GM06990 (cell line): Measurements from ENCODE around the gene FIP1L1.

Source experiments
- DNase-seq: peaks from one replicate; pipeline ENCODE4 v3.0.0-alpha.2; 2011; ENCODE audit not compliant: insufficient read length; ENCODE audit errors: extremely low read depth
- H3K27me3 ChIP-seq: replicated peaks from 2 replicates; pipeline ENCODE4 v1.6.0; 2011; ENCODE audit warnings: low read length; ENCODE audit not compliant: control insufficient read depth, insufficient read depth
- H3K36me3 ChIP-seq: 2 replicates; pipeline ENCODE4 v1.5.1; 2011; ENCODE audit warnings: low read length; ENCODE audit not compliant: control insufficient read depth, insufficient read depth
- H3K4me3 ChIP-seq: replicated peaks from 2 replicates; pipeline ENCODE4 v1.5.1; 2011; ENCODE audit warnings: low read depth, mild to moderate bottlenecking, control low read depth, low read length
- TF ChIP-seq, protein P1 (sequence below): IDR thresholded peaks from 2 replicates; pipeline ENCODE4 v1.5.1; 2011; ENCODE audit warnings: low read length, control low read depth, mild to moderate bottlenecking, inconsistent platforms; ENCODE audit not compliant: insufficient read depth, poor library complexity, severe bottlenecking

FIP1L1 gene

DNA sequence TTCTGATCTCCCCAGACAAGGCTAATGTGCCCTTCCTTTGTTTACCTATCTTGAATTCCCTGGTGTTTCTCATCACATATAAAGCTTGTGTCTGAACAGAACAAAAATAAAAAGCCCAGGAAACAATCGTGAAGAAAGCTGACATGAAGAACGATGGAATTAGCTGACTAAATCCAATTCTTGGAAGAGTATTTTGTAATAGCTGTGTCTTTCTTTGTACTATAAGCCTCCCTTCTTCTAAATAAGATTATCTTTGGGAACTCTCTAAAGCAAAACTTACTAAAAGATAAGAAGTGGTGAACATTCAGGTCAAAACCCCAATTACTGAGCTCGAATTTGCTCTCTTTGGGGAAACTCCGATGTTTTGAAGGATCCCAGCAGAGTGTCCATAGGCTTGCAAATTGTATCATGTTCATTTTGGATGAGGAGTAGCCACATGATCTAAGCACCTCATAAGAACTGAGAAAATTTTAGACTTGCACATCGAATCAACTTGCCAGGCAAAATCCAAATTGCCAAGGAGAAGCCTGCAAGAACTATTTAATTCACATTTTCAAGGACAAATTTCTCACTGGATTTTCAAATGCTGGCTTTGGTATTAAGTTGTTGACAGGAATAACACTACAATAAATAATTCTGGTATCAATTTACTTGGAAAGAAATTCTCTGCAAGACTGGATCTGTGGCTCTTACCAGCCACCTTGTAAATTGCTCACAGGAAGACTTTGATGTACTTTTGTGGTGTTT is 107.6 kb downstream of the FIP1L1 start:
- no peak overlapping the region for H3K4me3 ChIP-seq
- DNase-seq: no peak
- TF ChIP-seq, protein P1, sequence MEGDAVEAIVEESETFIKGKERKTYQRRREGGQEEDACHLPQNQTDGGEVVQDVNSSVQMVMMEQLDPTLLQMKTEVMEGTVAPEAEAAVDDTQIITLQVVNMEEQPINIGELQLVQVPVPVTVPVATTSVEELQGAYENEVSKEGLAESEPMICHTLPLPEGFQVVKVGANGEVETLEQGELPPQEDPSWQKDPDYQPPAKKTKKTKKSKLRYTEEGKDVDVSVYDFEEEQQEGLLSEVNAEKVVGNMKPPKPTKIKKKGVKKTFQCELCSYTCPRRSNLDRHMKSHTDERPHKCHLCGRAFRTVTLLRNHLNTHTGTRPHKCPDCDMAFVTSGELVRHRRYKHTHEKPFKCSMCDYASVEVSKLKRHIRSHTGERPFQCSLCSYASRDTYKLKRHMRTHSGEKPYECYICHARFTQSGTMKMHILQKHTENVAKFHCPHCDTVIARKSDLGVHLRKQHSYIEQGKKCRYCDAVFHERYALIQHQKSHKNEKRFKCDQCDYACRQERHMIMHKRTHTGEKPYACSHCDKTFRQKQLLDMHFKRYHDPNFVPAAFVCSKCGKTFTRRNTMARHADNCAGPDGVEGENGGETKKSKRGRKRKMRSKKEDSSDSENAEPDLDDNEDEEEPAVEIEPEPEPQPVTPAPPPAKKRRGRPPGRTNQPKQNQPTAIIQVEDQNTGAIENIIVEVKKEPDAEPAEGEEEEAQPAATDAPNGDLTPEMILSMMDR: no peak
- no peaks in the 10 kb centered on the region; the same call in 1 of the 2 replicates for H3K27me3 ChIP-seq
- no peaks in the 10 kb centered on the region for H3K36me3 ChIP-seq

DNA sequence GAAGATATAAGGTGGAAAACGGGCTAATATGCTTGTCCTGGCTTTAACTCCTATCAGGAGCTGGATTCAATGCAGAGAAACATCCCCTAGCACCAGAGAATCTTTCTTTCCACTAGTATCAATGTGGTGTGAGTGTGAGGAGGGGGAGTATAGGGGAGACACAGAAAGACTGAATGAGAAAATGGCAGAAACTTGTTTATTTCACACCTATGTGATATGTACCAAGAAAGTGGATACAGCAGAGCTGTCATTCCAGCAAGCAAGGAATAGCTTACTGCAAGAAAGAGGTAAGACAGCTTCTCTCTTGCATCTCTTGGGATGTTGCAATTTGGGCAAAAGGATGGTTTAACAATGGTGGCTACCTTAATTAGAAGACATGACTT is 108.2 kb downstream of the FIP1L1 start:
- Histone ChIP-seq H3K4me3 (no peak overlapping the region), H3K27me3 (no peaks in the 10 kb centered on the region; the same call in 1 of the 2 replicates), H3K36me3 (no peaks in the 10 kb centered on the region)
- TF ChIP-seq, protein P1: no peak
- no peak for DNase-seq

DNA sequence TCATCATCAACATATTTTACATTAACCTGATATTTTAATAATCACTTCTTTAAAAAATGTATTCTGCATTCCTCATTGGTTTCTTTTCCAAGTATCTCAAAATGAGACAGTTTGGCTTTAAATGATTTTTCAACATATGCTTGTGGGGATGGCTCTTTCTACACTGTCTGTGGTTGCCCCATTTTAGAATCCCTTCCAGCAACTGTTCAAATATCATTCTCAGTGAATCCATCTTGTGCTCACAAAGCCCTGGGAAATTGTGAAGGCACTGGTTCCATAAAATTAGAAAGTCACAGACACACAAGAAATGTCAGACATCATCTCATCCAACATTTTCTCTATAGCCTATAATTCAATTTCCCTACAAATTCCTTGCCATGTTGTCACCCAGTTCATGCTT is 110.3 kb downstream of the FIP1L1 start:
- TF ChIP-seq, protein P1: no peak
- H3K36me3 ChIP-seq: no peaks in the 10 kb centered on the region
- no peak overlapping the region for H3K4me3 ChIP-seq
- H3K27me3 ChIP-seq: no peaks in the 10 kb centered on the region
- no peak for DNase-seq

DNA sequence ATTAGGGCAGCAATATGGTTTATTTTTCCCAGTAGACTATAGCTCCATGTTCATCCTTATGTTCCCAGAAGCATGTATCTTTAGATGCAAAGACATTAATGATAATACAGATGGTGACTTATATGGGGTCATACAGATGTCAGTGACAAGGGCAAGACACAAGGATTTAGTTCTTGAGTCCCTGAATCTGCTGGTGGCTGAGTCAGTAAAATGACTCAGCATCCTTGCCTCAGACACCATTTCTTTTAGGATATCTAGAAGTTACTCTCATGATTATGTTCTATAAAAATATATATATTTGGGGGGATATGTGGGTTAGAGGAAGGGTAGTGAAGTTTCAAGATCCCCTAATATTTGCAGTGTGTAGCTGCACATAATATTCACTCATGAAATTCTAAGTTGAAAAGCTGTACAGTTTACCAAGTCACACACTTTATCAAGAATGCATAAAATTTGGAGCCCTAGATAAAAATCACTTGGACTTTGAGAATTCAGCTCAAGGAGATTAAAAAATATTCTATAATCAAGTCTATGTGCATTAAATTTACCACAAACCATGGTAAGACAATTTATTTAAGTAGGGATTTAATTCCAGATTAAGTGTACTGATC is 111.9 kb downstream of the FIP1L1 start:
- TF ChIP-seq, protein P1: no peak
- DNase-seq: no peak
- no peaks in the 10 kb centered on the region for H3K36me3 ChIP-seq
- no peak overlapping the region for H3K4me3 ChIP-seq
- H3K27me3 ChIP-seq: no peaks in the 10 kb centered on the region

GRCh38 chr4:53490161-53490956 is 112.9 kb downstream of the FIP1L1 start:
- no peak for DNase-seq
- no peak overlapping the region for H3K4me3 ChIP-seq

More at GRCh38 chr4:53490161-53490956, 112.9 kb downstream of the FIP1L1 start:
- TF ChIP-seq, protein P1: no peak
- no peaks in the 10 kb centered on the region for H3K27me3 ChIP-seq
- no peaks in the 10 kb centered on the region for H3K36me3 ChIP-seq
